Chondrocyte (in vitro differentiated cells): ENCODE measurements around the gene SF3A2. TPM values are rescaled to one million over a fixed set of nuclear protein-coding genes. Genes with fewer than 3 reads are reported as not detected.
"Not testable (repeated sequence)": the region's sequence is repeated elsewhere in the genome, so short reads cannot be mapped to it uniquely, and the experiment has no call there.

Source experiments
- DNase-seq: peaks from one replicate; pipeline ENCODE4 v3.0.0; 2021; ENCODE audit warnings: mixed read lengths, low spot score
- H3K27ac Mint-ChIP-seq: one replicate; pipeline ENCODE4 v1.8.0; 2021; ENCODE audit warnings: mild to moderate bottlenecking, moderate library complexity, mixed read lengths; ENCODE audit not compliant: unreplicated experiment
- H3K27me3 Mint-ChIP-seq: 2 replicates; pipeline ENCODE4 v1.8.0; 2021; ENCODE audit warnings: low read depth, mixed read lengths
- H3K36me3 Mint-ChIP-seq: 2 replicates; pipeline ENCODE4 v1.8.0; 2021; ENCODE audit warnings: low read depth, mixed read lengths
- H3K4me1 Mint-ChIP-seq: 2 replicates; pipeline ENCODE4 v1.8.0; 2021; ENCODE audit warnings: low read depth, mild to moderate bottlenecking, mixed read lengths
- H3K4me3 Mint-ChIP-seq: one replicate; pipeline ENCODE4 v1.8.0; 2021; ENCODE audit warnings: mild to moderate bottlenecking, moderate library complexity, mixed read lengths; ENCODE audit not compliant: unreplicated experiment
- H3K9me3 Mint-ChIP-seq: 2 replicates; pipeline ENCODE4 v1.8.0; 2021; ENCODE audit warnings: low read depth, mixed read lengths
- CTCF ChIP-seq: fragments of 200-600 bp; sonication (generic); IDR thresholded peaks from 2 replicates; pipeline ENCODE4 v1.5.0; 2021; ENCODE audit warnings: antibody characterized with exemption, mild to moderate bottlenecking, moderate library complexity
- total RNA-seq: library from RNA; stranded (reverse); gene quantifications from 3 replicates; pipeline ENCODE4 v1.2.1, GENCODE V29; 2021

The SF3A2 gene
- total RNA-seq, 1 donor from 2014 or later: 71.2 TPM

DNA sequence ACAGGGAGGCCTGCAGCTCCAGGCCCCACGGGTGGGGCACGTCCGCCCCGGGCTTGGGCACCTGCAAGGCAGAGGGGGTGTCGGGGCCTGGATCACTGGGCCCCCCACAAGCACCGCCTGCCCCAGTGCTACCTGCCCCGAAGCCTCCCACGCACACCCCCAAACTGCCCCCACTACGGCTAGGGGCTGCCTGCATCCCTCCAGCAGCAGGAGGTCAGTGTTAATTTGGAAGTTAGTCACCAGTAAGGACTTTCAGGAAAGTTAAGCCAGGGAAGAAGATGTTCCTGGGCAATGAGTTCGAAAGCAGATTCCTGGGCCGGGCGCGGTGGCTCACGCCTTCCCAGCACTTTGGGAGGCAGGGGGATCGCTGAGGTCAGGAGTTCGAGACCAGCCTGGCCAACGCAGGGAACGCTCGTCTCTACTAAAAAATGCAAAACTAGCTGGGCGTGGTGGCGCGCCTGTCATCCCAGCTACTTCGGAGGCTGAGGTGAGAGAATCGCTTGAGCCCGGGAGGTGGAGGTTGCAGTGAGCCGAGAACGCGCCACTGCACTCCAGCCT lies 39.9 kb downstream of the SF3A2 start:
- H3K36me3 Mint-ChIP-seq: peaks cover 12% of the 10 kb centered on the region
- H3K27ac Mint-ChIP-seq: no peak overlapping the region
- no peak for TF ChIP-seq CTCF
- peaks cover 31% of the 10 kb centered on the region for H3K4me1 Mint-ChIP-seq
- H3K9me3 Mint-ChIP-seq: no peaks in the 10 kb centered on the region
- DNase-seq: no peak
- no peaks in the 10 kb centered on the region for H3K27me3 Mint-ChIP-seq
- no peak overlapping the region for H3K4me3 Mint-ChIP-seq

DNA sequence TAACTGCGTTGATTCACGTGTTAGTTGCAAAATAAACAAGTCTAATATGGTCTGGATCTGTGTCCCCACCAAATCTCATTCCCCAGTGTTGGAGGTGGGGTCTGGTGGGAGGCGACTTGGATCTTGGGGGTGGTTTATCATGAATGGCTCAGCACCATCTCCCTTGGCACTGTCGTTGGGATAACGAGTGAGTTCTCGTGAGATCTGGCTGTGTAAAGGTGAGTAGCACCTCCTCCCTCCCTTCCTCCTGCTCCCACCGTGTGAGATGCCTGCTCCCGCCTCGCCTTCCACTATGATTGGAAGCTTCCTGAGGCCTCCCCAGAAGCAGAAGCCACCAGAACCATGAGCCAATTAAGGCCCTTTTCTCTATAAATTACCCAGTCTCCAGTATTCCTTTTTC lies 40.5 kb downstream of the SF3A2 start:
- peaks cover 8% of the 10 kb centered on the region for H3K36me3 Mint-ChIP-seq
- no peak for DNase-seq
- no peak overlapping the region for H3K4me3 Mint-ChIP-seq
- peaks cover 32% of the 10 kb centered on the region for H3K4me1 Mint-ChIP-seq
- H3K27ac Mint-ChIP-seq: no peak overlapping the region
- H3K27me3 Mint-ChIP-seq: no peaks in the 10 kb centered on the region
- TF ChIP-seq CTCF: no peak
- H3K9me3 Mint-ChIP-seq: no peaks in the 10 kb centered on the region

GRCh38 chr19:2278459-2279158 lies 42.0 kb downstream of the SF3A2 start:
- Mint-ChIP-seq H3K27me3 (no peaks in the 10 kb centered on the region), H3K36me3 (peaks cover 6% of the 10 kb centered on the region), H3K27ac (no peak overlapping the region), H3K4me1 (peaks cover 30% of the 10 kb centered on the region), H3K9me3 (no peaks in the 10 kb centered on the region), H3K4me3 (no peak overlapping the region)
- TF ChIP-seq CTCF: no peak
- no peak for DNase-seq

GRCh38 chr19:2280633-2281264 lies 44.1 kb downstream of the SF3A2 start:
- Mint-ChIP-seq H3K27me3 (no peaks in the 10 kb centered on the region), H3K36me3 (peaks cover 3% of the 10 kb centered on the region), H3K27ac (no peak overlapping the region), H3K4me1 (peaks cover 16% of the 10 kb centered on the region), H3K4me3 (no peak overlapping the region), H3K9me3 (no peaks in the 10 kb centered on the region)
- no peak for DNase-seq
- TF ChIP-seq CTCF: no peak

- not testable (repeated sequence) for H3K9me3 Mint-ChIP-seq, H3K36me3 Mint-ChIP-seq, DNase-seq, H3K27me3 Mint-ChIP-seq
- Mint-ChIP-seq H3K4me3 (peak overlapping the region; percentile 64), H3K27ac (peak overlapping the region; percentile 69), H3K4me1 (peaks cover 16% of the 10 kb centered on the region)
Observed at GRCh38 chr19:2281265-2282061, 44.8 kb downstream of the SF3A2 start.
